Caco-2 (cell line): ENCODE measurements around the gene ATP6V0D1. TPM values are rescaled to one million over a fixed set of nuclear protein-coding genes. Genes with fewer than 3 reads are reported as not detected.

Experiments
- BruUV-seq: library from RNA; stranded (reverse); fragments of 400-500 nt; replicated peaks from 2 replicates; lab custom pipeline; 2021; lab: Mats Ljungman, UMichigan
- CTCF ChIA-PET: fragments of 300-600 bp; sonication (Branson Sonifier 250); formaldehyde crosslinking; loops from one replicate; lab custom pipeline; 2022; ENCODE audit warnings: antibody characterized with exemption; lab: Charles Lee
- POLR2A ChIA-PET: fragments of 300-600 bp; sonication (Branson Sonifier 250); formaldehyde crosslinking; loops from one replicate; lab custom pipeline; 2022; ENCODE audit warnings: antibody characterized with exemption; lab: Charles Lee
- DNase-seq, 2 experiments: peaks; one replicate each; pipeline versions ENCODE4 v3.0.0 to v3.0.0-alpha.2; 2020 to 2022
- H3K27me3 ChIP-seq: replicated peaks from 2 replicates; pipeline ENCODE4 v1.6.0; 2011; ENCODE audit warnings: low read length; ENCODE audit not compliant: control insufficient read depth, insufficient read depth
- H3K36me3 ChIP-seq: 2 replicates; pipeline ENCODE4 v1.5.1; 2011; ENCODE audit warnings: low read length; ENCODE audit not compliant: control insufficient read depth, insufficient read depth
- H3K4me1 ChIP-seq: fragments of 250-450 bp; sonication (Bioruptor Pico); 2 replicates; pipeline ENCODE4 v1.5.1; 2020; ENCODE audit warnings: mild to moderate bottlenecking
- H3K4me3 ChIP-seq: 2 replicates; pipeline ENCODE4 v1.5.1; 2011; ENCODE audit warnings: low read depth, mild to moderate bottlenecking, control low read depth, low read length
- H3K9me3 ChIP-seq: fragments of 250-450 bp; sonication (Bioruptor Pico); 2 replicates; pipeline ENCODE4 v1.5.1; 2020; ENCODE audit warnings: mild to moderate bottlenecking, moderate library complexity
- H3K27ac Mint-ChIP-seq: one replicate; pipeline ENCODE4 v1.8.0; 2022; ENCODE audit warnings: mixed read lengths; ENCODE audit not compliant: unreplicated experiment
- H3K27me3 Mint-ChIP-seq: one replicate; pipeline ENCODE4 v1.8.0; 2022; ENCODE audit warnings: mixed read lengths; ENCODE audit not compliant: insufficient read depth, unreplicated experiment
- H3K36me3 Mint-ChIP-seq: one replicate; pipeline ENCODE4 v1.8.0; 2022; ENCODE audit warnings: mild to moderate bottlenecking, mixed read lengths; ENCODE audit not compliant: insufficient read depth, unreplicated experiment
- H3K4me1 Mint-ChIP-seq: one replicate; pipeline ENCODE4 v1.8.0; 2022; ENCODE audit warnings: low read depth, mixed read lengths; ENCODE audit not compliant: unreplicated experiment
- H3K4me3 Mint-ChIP-seq: one replicate; pipeline ENCODE4 v1.8.0; 2022; ENCODE audit warnings: mild to moderate bottlenecking, moderate library complexity, mixed read lengths; ENCODE audit not compliant: unreplicated experiment
- H3K9me3 Mint-ChIP-seq: one replicate; pipeline ENCODE4 v1.8.0; 2022; ENCODE audit warnings: mixed read lengths; ENCODE audit not compliant: unreplicated experiment
- intact Hi-C: fragments of 100-400 bp; cut with micrococcal nuclease; formaldehyde crosslinking; loops from one replicate; pipeline ENCODE4 v1.10.0; 2022; ENCODE audit not compliant: unreplicated experiment
- total RNA-seq: library from RNA; stranded (reverse); gene quantifications from 2 replicates; pipeline ENCODE4 v1.2.3, GENCODE V29; 2022
- TF ChIP-seq, protein P1 (sequence below), 2 experiments: fragments of 200-600 bp in 1 of 2; IDR thresholded peaks; 1 replicate in 1 of 2; 2 replicates in 1 of 2; pipeline versions ENCODE4 v1.5.1 to v1.8.0; 2011 to 2022; ENCODE audit warnings: antibody characterized with exemption in 1 of 2, control low read depth in 1 of 2, inconsistent platforms in 1 of 2, low read depth in 1 of 2, low read length in 1 of 2, mild to moderate bottlenecking in 1 of 2, moderate library complexity in 1 of 2; ENCODE audit not compliant: insufficient read depth in 1 of 2, severe bottlenecking in 1 of 2, unreplicated experiment in 1 of 2

ATP6V0D1 gene
- total RNA-seq, 1 experiment from 2014 or later = 110 TPM

- intact Hi-C loops = no loop called here
- TF ChIP-seq, protein P1, sequence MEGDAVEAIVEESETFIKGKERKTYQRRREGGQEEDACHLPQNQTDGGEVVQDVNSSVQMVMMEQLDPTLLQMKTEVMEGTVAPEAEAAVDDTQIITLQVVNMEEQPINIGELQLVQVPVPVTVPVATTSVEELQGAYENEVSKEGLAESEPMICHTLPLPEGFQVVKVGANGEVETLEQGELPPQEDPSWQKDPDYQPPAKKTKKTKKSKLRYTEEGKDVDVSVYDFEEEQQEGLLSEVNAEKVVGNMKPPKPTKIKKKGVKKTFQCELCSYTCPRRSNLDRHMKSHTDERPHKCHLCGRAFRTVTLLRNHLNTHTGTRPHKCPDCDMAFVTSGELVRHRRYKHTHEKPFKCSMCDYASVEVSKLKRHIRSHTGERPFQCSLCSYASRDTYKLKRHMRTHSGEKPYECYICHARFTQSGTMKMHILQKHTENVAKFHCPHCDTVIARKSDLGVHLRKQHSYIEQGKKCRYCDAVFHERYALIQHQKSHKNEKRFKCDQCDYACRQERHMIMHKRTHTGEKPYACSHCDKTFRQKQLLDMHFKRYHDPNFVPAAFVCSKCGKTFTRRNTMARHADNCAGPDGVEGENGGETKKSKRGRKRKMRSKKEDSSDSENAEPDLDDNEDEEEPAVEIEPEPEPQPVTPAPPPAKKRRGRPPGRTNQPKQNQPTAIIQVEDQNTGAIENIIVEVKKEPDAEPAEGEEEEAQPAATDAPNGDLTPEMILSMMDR (IDR thresholded peaks at IDR 0.05; ENCODE audit: insufficient read depth in 1 of 2, low read depth in 1 of 2, low read length in 1 of 2, severe bottlenecking in 1 of 2, unreplicated experiment in 1 of 2) = no peak
- no peak overlapping the region for H3K27ac Mint-ChIP-seq
- Histone ChIP-seq H3K36me3 (no peaks in the 10 kb centered on the region), H3K9me3 (no peaks in the 10 kb centered on the region), H3K4me1 (peaks cover 20% of the 10 kb centered on the region), H3K27me3 (no peaks in the 10 kb centered on the region), H3K4me3 (no peak overlapping the region)
- BruUV-seq = no TSS peak
- peaks cover 5% of the 10 kb centered on the region for H3K36me3 Mint-ChIP-seq
- peaks cover 7% of the 10 kb centered on the region for H3K4me1 Mint-ChIP-seq
- H3K9me3 Mint-ChIP-seq = no peaks in the 10 kb centered on the region
- no peaks in the 10 kb centered on the region for H3K27me3 Mint-ChIP-seq
- peak in 1 of 2 experiments; percentile 29 for DNase-seq
- H3K4me3 Mint-ChIP-seq = peak overlapping the region; percentile 28
- ChIA-PET POLR2A (no interaction called here), CTCF (interaction anchor here (1.0 kb wide), 1 partner anchor 11 kb away, joined by 3 read pairs; no protein-coding TSS in a partner anchor)
Observed at GRCh38 chr16:67393788-67394154, 87.2 kb downstream of the ATP6V0D1 start.

DNA sequence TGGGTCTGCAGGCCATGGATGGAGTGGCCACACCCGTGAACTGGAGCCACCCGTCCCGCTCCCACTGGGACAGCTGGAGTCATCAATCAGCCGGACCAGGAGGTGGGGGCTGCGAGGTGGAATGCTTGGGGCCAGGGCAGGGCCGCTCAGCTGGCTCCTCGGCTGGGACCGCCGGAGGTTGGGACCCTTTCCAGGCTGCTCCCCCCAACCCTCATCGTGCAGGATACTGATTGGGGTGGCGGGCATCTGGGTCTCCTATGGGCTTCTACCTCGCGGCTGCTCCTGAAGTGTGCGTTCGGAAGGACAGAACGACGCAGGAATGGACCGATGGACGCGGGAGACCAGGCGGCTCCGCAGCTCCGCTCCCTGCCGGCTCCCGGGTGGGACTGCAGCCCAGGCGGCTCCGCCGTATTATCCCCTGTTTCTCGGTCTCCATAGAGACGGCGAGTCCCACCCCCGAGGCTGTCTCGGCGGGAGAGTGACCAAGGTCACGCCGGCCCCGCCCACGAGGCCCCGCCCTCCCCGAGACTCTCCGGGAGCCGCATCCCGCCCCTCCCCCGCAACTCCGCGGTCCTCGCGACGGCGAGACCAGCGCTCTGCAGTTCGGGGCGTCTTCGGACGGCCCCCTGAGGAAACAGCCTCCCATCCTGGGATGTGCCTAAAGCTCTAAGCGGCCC, 87.7 kb downstream of the ATP6V0D1 start, which contains the start of gene TPPP3:
Gene TPPP3 (minus strand): TSS at position 388 of the 677 bp plus-strand sequence. CDS start 2,387 bp downstream, outside the sequence.
- no peaks in the 10 kb centered on the region for H3K9me3 ChIP-seq
- H3K4me1 Mint-ChIP-seq = peaks cover 7% of the 10 kb centered on the region
- H3K27me3 ChIP-seq = no peaks in the 10 kb centered on the region
- H3K36me3 ChIP-seq = no peaks in the 10 kb centered on the region
- no TSS peak for BruUV-seq
- H3K4me1 ChIP-seq = peaks cover 20% of the 10 kb centered on the region
- H3K27ac Mint-ChIP-seq = peak within 1 kb of the TSS; percentile 5
- POLR2A ChIA-PET = interaction anchor here (0.6 kb wide), 1 partner anchor 146 kb away, joined by 4 read pairs; no protein-coding TSS in a partner anchor
- no peaks in the 10 kb centered on the region for H3K27me3 Mint-ChIP-seq
- intact Hi-C loops = no loop called here
- no peak within 1 kb of the TSS for H3K4me3 ChIP-seq
- no peaks in the 10 kb centered on the region for H3K9me3 Mint-ChIP-seq
- DNase-seq = peak; percentile 74 to 76
- H3K4me3 Mint-ChIP-seq = peak within 1 kb of the TSS; percentile 28
- CTCF ChIA-PET = interaction anchor here (0.7 to 1.0 kb wide), 3 partner anchors 9 to 42 kb away, joined by 3 read pairs; no protein-coding TSS in a partner anchor
- TF ChIP-seq, protein P1 (IDR thresholded peaks at IDR 0.05; ENCODE audit: insufficient read depth in 1 of 2, low read depth in 1 of 2, low read length in 1 of 2, severe bottlenecking in 1 of 2, unreplicated experiment in 1 of 2) = peak; percentile 21 to 33
- peaks cover 5% of the 10 kb centered on the region for H3K36me3 Mint-ChIP-seq

DNA sequence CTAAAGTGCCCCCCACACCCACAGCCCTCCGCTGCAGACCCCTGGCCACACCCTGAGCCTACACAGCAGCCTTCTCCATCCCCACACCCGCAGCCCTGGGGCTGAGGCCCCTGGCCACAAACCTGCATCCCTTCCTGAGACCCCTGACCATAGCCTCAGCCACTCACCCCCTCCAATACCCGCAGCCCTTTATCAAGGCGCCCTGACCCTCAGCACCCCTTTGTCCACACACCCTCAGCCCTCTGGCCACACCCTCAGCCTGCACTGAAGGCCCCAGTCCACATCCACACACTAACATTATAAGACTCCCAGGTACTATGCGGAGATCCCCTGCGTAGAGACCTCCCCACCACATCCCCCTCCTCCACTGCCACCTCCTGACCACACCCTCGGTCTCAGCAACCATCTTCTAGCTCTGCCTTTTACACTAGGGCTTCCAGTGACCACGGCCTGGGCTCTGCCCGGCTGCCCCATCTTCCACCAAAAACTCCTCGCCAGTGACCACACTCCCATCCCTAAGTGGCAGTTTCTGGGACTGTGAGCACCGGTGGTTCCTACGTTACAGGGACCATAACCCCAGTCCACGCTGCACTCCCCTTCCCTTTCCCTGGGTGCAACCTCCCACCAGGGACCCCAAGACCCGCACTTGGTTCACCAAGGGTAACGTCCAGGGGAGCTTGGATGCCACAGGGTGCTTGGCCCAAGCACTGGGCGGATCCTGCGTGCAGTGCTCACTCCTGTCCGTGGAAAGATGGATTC, 88.5 kb downstream of the ATP6V0D1 start:
- peak overlapping the region; percentile 5 for H3K27ac Mint-ChIP-seq
- no TSS peak for BruUV-seq
- POLR2A ChIA-PET = interaction anchor here (0.6 kb wide), 1 partner anchor 146 kb away, joined by 4 read pairs; no protein-coding TSS in a partner anchor
- H3K4me1 Mint-ChIP-seq = peaks cover 7% of the 10 kb centered on the region
- intact Hi-C loops = no loop called here
- no peak overlapping the region for H3K4me3 Mint-ChIP-seq
- CTCF ChIA-PET = interaction anchor here (0.7 kb wide), 1 partner anchor 9 kb away, joined by 3 read pairs; no protein-coding TSS in a partner anchor
- Histone ChIP-seq H3K4me1 (peaks cover 20% of the 10 kb centered on the region), H3K36me3 (no peaks in the 10 kb centered on the region), H3K9me3 (no peaks in the 10 kb centered on the region), H3K27me3 (no peaks in the 10 kb centered on the region), H3K4me3 (no peak overlapping the region)
- DNase-seq = peak in 1 of 2 experiments; percentile 30
- no peaks in the 10 kb centered on the region for H3K9me3 Mint-ChIP-seq
- H3K36me3 Mint-ChIP-seq = peaks cover 5% of the 10 kb centered on the region
- TF ChIP-seq, protein P1 (IDR thresholded peaks at IDR 0.05; ENCODE audit: insufficient read depth in 1 of 2, low read depth in 1 of 2, low read length in 1 of 2, severe bottlenecking in 1 of 2, unreplicated experiment in 1 of 2) = no peak
- no peaks in the 10 kb centered on the region for H3K27me3 Mint-ChIP-seq
